ENCODE measurements around the gene VPS26C.

Gene VPS26C

GRCh38 chr21:37263827-37264600 lies 3.1 kb downstream of the VPS26C start:
- Histone ChIP-seq H3K9me3 (ENCODE audit: control insufficient read depth, insufficient read depth, low read length) (no peaks in the 10 kb centered on the region), H3K36me3 (ENCODE audit: control insufficient read depth, insufficient read depth, low read length) (peaks cover 14% of the 10 kb centered on the region; the same call in 1 of the 2 replicates), H3K4me3 (ENCODE audit: low read depth, low read length) (no peak overlapping the region), H3K27me3 (ENCODE audit: control insufficient read depth, insufficient read depth, low read length) (no peaks in the 10 kb centered on the region), H3K27ac (ENCODE audit: low read depth, low read length) (no peak overlapping the region), H3K4me1 (ENCODE audit: control insufficient read depth, insufficient read depth, low read length) (peaks cover 3% of the 10 kb centered on the region; the same call in 1 of the 2 replicates), H3K9ac (ENCODE audit: low read depth, low read length) (no peak overlapping the region)

GRCh38 chr21:37259426-37259825 lies 7.7 kb downstream of the VPS26C start:
- no peaks in the 10 kb centered on the region for H3K9me3 ChIP-seq (ENCODE audit: control insufficient read depth, insufficient read depth, low read length)
- H3K4me1 ChIP-seq (ENCODE audit: control insufficient read depth, insufficient read depth, low read length), result peaks cover 10% of the 10 kb centered on the region
- H3K4me3 ChIP-seq (ENCODE audit: low read depth, low read length), result no peak overlapping the region
- H3K36me3 ChIP-seq (ENCODE audit: control insufficient read depth, insufficient read depth, low read length), result peaks cover 14% of the 10 kb centered on the region; the same call in 1 of the 2 replicates
- no peak overlapping the region for H3K27ac ChIP-seq (ENCODE audit: low read depth, low read length)
- H3K27me3 ChIP-seq (ENCODE audit: control insufficient read depth, insufficient read depth, low read length), result no peaks in the 10 kb centered on the region
- no peak overlapping the region for H3K9ac ChIP-seq (ENCODE audit: low read depth, low read length)

DNA sequence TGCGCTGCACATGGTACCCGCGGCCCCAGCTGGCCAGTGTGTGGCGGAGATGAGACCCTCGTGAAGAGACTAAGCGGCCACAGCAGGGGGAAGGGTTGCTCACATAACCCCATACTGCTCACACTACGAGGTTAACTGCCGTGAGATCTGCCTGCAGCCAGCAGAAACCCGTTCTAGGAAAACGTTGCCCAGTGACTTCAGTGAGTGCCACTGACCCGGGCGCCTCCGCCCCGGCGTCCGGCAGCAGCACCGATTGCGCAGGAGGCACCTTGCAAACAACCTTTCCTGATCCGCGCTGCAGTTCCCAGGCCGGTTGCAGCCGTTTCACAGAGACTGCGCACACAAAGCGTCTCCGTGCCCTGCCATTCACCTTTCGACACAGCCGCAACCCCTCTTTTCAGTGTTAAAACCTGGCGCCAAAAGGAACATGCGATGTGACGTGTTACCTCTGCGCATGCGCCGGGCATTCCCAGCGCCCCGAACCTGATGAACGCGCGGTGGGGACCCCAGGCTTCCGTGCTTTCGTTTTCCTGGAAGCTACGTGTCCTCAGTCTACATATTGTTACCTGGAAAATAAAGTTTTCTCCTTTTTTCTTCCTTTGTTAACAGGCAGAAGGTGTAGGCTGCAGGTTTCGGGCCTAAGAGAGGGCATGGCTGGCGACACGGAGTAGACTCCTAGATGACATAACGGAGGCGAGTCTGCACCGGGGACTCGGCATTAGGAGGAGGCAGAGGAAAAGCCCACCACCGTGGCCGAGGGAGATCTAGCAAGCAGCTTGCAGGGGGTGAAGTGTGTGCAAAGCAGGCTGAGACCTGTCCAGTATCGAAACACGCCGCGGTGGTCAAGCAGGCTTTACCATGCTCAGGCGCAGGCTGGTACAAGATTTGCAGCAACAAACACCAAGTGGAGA lies 8.9 kb downstream of the VPS26C start:
- H3K27me3 ChIP-seq (ENCODE audit: control insufficient read depth, insufficient read depth, low read length), result no peaks in the 10 kb centered on the region
- peaks cover 14% of the 10 kb centered on the region; the same call in 1 of the 2 replicates for H3K36me3 ChIP-seq (ENCODE audit: control insufficient read depth, insufficient read depth, low read length)
- no peaks in the 10 kb centered on the region for H3K9me3 ChIP-seq (ENCODE audit: control insufficient read depth, insufficient read depth, low read length)
- peak overlapping the region; percentile 91 for H3K27ac ChIP-seq (ENCODE audit: low read depth, low read length)
- H3K9ac ChIP-seq (ENCODE audit: low read depth, low read length), result peak overlapping the region; percentile 76
- peaks cover 10% of the 10 kb centered on the region for H3K4me1 ChIP-seq (ENCODE audit: control insufficient read depth, insufficient read depth, low read length)
- peak overlapping the region; percentile 59 for H3K4me3 ChIP-seq (ENCODE audit: low read depth, low read length)

DNA sequence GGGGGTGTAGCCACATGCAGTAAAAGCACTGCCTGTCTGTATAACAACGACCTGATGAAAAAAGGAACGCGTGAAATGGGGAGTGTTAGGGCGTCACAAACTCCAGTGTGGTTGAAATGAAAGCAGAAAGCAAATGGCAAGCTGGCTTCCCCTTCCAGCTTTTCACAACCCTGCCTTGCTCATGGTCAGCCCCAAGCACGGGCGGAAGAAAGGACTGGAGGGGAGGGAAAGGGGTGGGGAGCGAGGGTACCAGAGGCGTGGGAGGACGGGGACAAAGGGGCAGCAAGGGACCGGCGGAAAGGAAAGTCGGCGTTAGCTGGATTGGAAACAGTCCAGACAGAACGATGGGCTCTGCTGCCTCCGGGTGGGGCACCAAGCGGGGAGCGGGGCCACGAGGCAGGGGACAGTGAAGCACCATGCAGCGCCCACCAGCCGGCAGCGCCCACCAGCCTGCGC lies 9.6 kb downstream of the VPS26C start:
- Histone ChIP-seq H3K9me3 (ENCODE audit: control insufficient read depth, insufficient read depth, low read length) (no peaks in the 10 kb centered on the region), H3K27ac (ENCODE audit: low read depth, low read length) (peak overlapping the region; percentile 91), H3K9ac (ENCODE audit: low read depth, low read length) (peak overlapping the region; percentile 76), H3K36me3 (ENCODE audit: control insufficient read depth, insufficient read depth, low read length) (peaks cover 14% of the 10 kb centered on the region; the same call in 1 of the 2 replicates), H3K4me3 (ENCODE audit: low read depth, low read length) (peak overlapping the region; percentile 59), H3K27me3 (ENCODE audit: control insufficient read depth, insufficient read depth, low read length) (no peaks in the 10 kb centered on the region), H3K4me1 (ENCODE audit: control insufficient read depth, insufficient read depth, low read length) (peaks cover 10% of the 10 kb centered on the region)

DNA sequence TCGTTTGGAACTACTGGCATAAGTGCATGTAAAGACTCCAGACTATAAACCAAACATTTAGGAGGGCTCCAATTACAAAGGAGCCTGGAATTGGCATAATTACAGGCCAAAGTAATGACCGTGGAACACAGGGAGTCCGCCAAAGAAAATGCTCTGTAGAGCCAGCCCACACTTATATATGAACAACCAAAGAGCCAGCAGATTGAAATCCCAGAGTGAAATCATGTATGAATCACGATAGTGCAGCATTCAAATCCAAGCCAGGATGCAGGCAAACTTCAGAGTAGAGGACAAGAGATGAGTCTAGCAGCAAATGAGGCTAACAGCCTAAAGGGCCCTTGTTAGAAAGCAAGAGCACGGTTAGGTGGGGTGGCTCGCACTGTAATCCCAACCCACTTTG lies 13.1 kb downstream of the VPS26C start:
- Histone ChIP-seq H3K36me3 (ENCODE audit: control insufficient read depth, insufficient read depth, low read length) (no peaks in the 10 kb centered on the region), H3K9ac (ENCODE audit: low read depth, low read length) (no peak overlapping the region), H3K27me3 (ENCODE audit: control insufficient read depth, insufficient read depth, low read length) (no peaks in the 10 kb centered on the region), H3K4me1 (ENCODE audit: control insufficient read depth, insufficient read depth, low read length) (peaks cover 10% of the 10 kb centered on the region), H3K9me3 (ENCODE audit: control insufficient read depth, insufficient read depth, low read length) (no peaks in the 10 kb centered on the region), H3K4me3 (ENCODE audit: low read depth, low read length) (no peak overlapping the region), H3K27ac (ENCODE audit: low read depth, low read length) (no peak overlapping the region)

- H3K4me3 ChIP-seq (ENCODE audit: low read depth, low read length), result no peak overlapping the region
- no peak overlapping the region for H3K9ac ChIP-seq (ENCODE audit: low read depth, low read length)
- H3K27ac ChIP-seq (ENCODE audit: low read depth, low read length), result no peak overlapping the region
- no peaks in the 10 kb centered on the region for H3K9me3 ChIP-seq (ENCODE audit: control insufficient read depth, insufficient read depth, low read length)
- H3K4me1 ChIP-seq (ENCODE audit: control insufficient read depth, insufficient read depth, low read length), result no peaks in the 10 kb centered on the region; the same call in none of the 2 replicates
- no peaks in the 10 kb centered on the region for H3K27me3 ChIP-seq (ENCODE audit: control insufficient read depth, insufficient read depth, low read length)
- no peaks in the 10 kb centered on the region for H3K36me3 ChIP-seq (ENCODE audit: control insufficient read depth, insufficient read depth, low read length)
Observed at GRCh38 chr21:37251294-37251634, 15.9 kb downstream of the VPS26C start.

DNA sequence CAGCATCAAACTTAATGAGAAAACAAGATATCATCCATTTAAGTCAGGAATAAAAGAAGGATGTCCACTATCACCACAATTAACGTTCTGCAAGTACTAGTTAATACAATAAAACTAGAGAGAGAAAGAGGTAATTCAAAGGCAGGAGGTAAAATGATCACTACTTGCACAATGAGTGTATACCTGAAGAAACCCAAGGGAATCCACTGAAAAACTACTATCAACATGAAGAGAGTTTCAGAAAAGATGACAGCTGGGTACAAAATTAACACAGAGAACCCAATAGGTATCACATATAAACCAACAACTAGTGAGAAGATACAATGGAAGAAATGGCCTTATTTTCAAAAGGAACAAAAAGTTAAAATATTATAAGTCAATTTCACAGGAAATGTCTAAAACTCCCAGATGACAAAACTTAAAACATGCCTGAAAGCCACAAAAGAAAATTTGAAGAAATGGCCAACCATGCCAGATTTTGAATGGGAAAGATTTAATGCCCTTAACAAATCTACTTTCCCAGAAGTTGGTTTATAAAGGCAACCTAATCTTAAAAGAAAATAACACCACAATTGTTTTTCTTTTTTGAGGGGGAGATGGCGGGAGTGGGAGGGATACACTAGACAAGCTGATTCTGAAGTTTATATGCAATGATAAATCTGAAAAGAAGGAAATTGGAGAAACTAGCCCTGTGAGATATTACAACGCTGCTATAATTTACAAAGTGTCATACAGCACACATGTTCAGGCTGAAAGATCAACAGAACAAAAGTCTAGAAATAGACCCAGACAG lies 17.8 kb downstream of the VPS26C start:
- Histone ChIP-seq H3K27me3 (ENCODE audit: control insufficient read depth, insufficient read depth, low read length) (no peaks in the 10 kb centered on the region), H3K27ac (ENCODE audit: low read depth, low read length) (no peak overlapping the region), H3K4me3 (ENCODE audit: low read depth, low read length) (no peak overlapping the region)

GRCh38 chr21:37248298-37248697 lies 18.8 kb downstream of the VPS26C start:
- H3K27me3 ChIP-seq (ENCODE audit: control insufficient read depth, insufficient read depth, low read length), result no peaks in the 10 kb centered on the region
- H3K4me1 ChIP-seq (ENCODE audit: control insufficient read depth, insufficient read depth, low read length), result peaks cover 11% of the 10 kb centered on the region
- no peaks in the 10 kb centered on the region for H3K36me3 ChIP-seq (ENCODE audit: control insufficient read depth, insufficient read depth, low read length)
- no peak overlapping the region for H3K27ac ChIP-seq (ENCODE audit: low read depth, low read length)
- no peak overlapping the region for H3K9ac ChIP-seq (ENCODE audit: low read depth, low read length)
- no peak overlapping the region for H3K4me3 ChIP-seq (ENCODE audit: low read depth, low read length)
- no peaks in the 10 kb centered on the region for H3K9me3 ChIP-seq (ENCODE audit: control insufficient read depth, insufficient read depth, low read length)

More for the DNA sequence above, 17.8 kb downstream of the VPS26C start:
- peaks cover 9% of the 10 kb centered on the region for H3K4me1 ChIP-seq (ENCODE audit: control insufficient read depth, insufficient read depth, low read length)
- H3K36me3 ChIP-seq (ENCODE audit: control insufficient read depth, insufficient read depth, low read length), result no peaks in the 10 kb centered on the region
- H3K9me3 ChIP-seq (ENCODE audit: control insufficient read depth, insufficient read depth, low read length), result no peaks in the 10 kb centered on the region
- H3K9ac ChIP-seq (ENCODE audit: low read depth, low read length), result no peak overlapping the region

DNA sequence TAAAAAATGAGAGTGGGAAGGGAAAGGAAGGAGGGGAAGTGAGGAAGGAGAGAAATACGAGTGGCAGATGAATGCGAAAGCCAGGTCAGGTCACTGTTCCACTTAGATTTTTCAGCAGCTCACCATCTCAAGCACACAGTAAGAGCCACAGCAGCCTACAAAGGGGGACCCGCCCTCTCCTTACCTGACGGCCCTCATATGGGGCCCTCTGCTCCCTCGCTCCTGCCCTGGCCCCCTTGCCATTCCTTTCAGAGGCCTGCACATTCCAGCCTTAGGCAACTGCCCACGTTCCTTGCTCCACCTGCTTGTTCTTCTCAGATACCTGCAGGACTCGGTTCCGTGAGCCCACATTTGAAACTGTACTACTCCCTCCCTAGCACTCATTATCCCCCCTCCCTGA lies 22.0 kb downstream of the VPS26C start:
- H3K9ac ChIP-seq (ENCODE audit: low read depth, low read length), result no peak overlapping the region

GRCh38 chr21:37244501-37245095 lies 22.5 kb downstream of the VPS26C start:
- H3K4me3 ChIP-seq (ENCODE audit: low read depth, low read length), result no peak overlapping the region
- H3K27ac ChIP-seq (ENCODE audit: low read depth, low read length), result peak overlapping the region; percentile 16
- no peak overlapping the region for H3K9ac ChIP-seq (ENCODE audit: low read depth, low read length)
- H3K9me3 ChIP-seq (ENCODE audit: control insufficient read depth, insufficient read depth, low read length), result no peaks in the 10 kb centered on the region
- H3K4me1 ChIP-seq (ENCODE audit: control insufficient read depth, insufficient read depth, low read length), result peaks cover 11% of the 10 kb centered on the region
- no peaks in the 10 kb centered on the region for H3K27me3 ChIP-seq (ENCODE audit: control insufficient read depth, insufficient read depth, low read length)
- peaks cover 4% of the 10 kb centered on the region; the same call in 1 of the 2 replicates for H3K36me3 ChIP-seq (ENCODE audit: control insufficient read depth, insufficient read depth, low read length)

More for the DNA sequence above, 22.0 kb downstream of the VPS26C start:
- no peaks in the 10 kb centered on the region for H3K36me3 ChIP-seq (ENCODE audit: control insufficient read depth, insufficient read depth, low read length)
- no peaks in the 10 kb centered on the region for H3K9me3 ChIP-seq (ENCODE audit: control insufficient read depth, insufficient read depth, low read length)
- H3K27ac ChIP-seq (ENCODE audit: low read depth, low read length), result peak overlapping the region; percentile 16
- peaks cover 11% of the 10 kb centered on the region for H3K4me1 ChIP-seq (ENCODE audit: control insufficient read depth, insufficient read depth, low read length)
- H3K27me3 ChIP-seq (ENCODE audit: control insufficient read depth, insufficient read depth, low read length), result no peaks in the 10 kb centered on the region
- H3K4me3 ChIP-seq (ENCODE audit: low read depth, low read length), result no peak overlapping the region
